Liver (tissue), 9 donors: ENCODE measurements around the gene PTTG1IP. TPM values are rescaled to one million over a fixed set of nuclear protein-coding genes. Genes with fewer than 3 reads are reported as not detected.

Source experiments
- DNase-seq: peaks from one replicate; pipeline ENCODE4 v3.0.0-alpha.2; 2017; ENCODE audit warnings: low spot score
- H3K27ac ChIP-seq, 2 donors: one replicate each; pipeline ENCODE4 v1.7.0; 2013; ENCODE audit warnings: inconsistent platforms in 2 of 2, low read length in 2 of 2, control low read depth in 1 of 2, low read depth in 1 of 2, mild to moderate bottlenecking in 1 of 2
- H3K27me3 ChIP-seq, 4 donors: one replicate each; pipeline versions ENCODE4 v1.6.1 to v1.7.0; 2013; ENCODE audit warnings: low read length in 3 of 4, inconsistent platforms in 1 of 4, mild to moderate bottlenecking in 1 of 4, moderate library complexity in 1 of 4; ENCODE audit not compliant: control insufficient read depth in 4 of 4, insufficient read depth in 4 of 4
- H3K36me3 ChIP-seq, 4 donors: one replicate each; pipeline versions ENCODE4 v1.6.1 to v1.7.0; 2013; ENCODE audit warnings: low read length in 3 of 4, mild to moderate bottlenecking in 3 of 4, low read depth in 1 of 4, moderate library complexity in 1 of 4; ENCODE audit not compliant: control insufficient read depth in 4 of 4, insufficient read depth in 3 of 4
- H3K4me1 ChIP-seq, 4 donors: one replicate each; pipeline versions ENCODE4 v1.6.1 to v1.7.0; 2013; ENCODE audit warnings: low read length in 3 of 4, mild to moderate bottlenecking in 3 of 4, moderate library complexity in 1 of 4; ENCODE audit not compliant: control insufficient read depth in 4 of 4, insufficient read depth in 4 of 4
- H3K4me3 ChIP-seq, 3 donors: one replicate each; pipeline versions ENCODE4 v1.6.1 to v1.7.0; 2013; ENCODE audit warnings: low read length in 3 of 3, control low read depth in 1 of 3, low read depth in 1 of 3, mild to moderate bottlenecking in 1 of 3
- H3K9ac ChIP-seq, 2 donors: one replicate each; pipeline ENCODE4 v1.7.0; 2013; ENCODE audit warnings: low read length in 2 of 2, mild to moderate bottlenecking in 2 of 2, moderate library complexity in 2 of 2, control low read depth in 1 of 2, low read depth in 1 of 2
- H3K9me3 ChIP-seq, 4 donors: one replicate each; pipeline versions ENCODE4 v1.6.1 to v1.7.0; 2013; ENCODE audit warnings: low read length in 3 of 4; ENCODE audit not compliant: control insufficient read depth in 4 of 4
- FOXA1 ChIP-seq: IDR thresholded peaks from 2 replicates; pipeline ENCODE4 v1.6.1; 2016; ENCODE audit warnings: antibody characterized with exemption
- FOXA2 ChIP-seq: IDR thresholded peaks from 2 replicates; pipeline ENCODE4 v1.6.1; 2016; ENCODE audit warnings: antibody characterized with exemption
- GABPA ChIP-seq, 2 donors: IDR thresholded peaks in 1 of 2; conservative IDR thresholded peaks in 1 of 2; 2 replicates each; pipeline ENCODE4 v1.6.1; 2016; ENCODE audit warnings: antibody characterized with exemption in 2 of 2, mild to moderate bottlenecking in 1 of 2, moderate library complexity in 1 of 2
- HNF4G ChIP-seq: IDR thresholded peaks from 2 replicates; pipeline ENCODE4 v1.6.1; 2016; ENCODE audit warnings: antibody characterized with exemption
- JUND ChIP-seq, 2 donors: IDR thresholded peaks; 2 replicates each; pipeline ENCODE4 v1.6.1; 2016; ENCODE audit warnings: antibody characterized with exemption in 2 of 2
- NR2F2 ChIP-seq: IDR thresholded peaks from 2 replicates; pipeline ENCODE4 v1.6.1; 2016; ENCODE audit warnings: antibody characterized with exemption
- RAD21 ChIP-seq, 2 donors: IDR thresholded peaks; 2 replicates each; pipeline ENCODE4 v1.6.1; 2016; ENCODE audit warnings: antibody characterized with exemption in 2 of 2, mild to moderate bottlenecking in 2 of 2
- RXRA ChIP-seq, 2 donors: IDR thresholded peaks; 2 replicates each; pipeline ENCODE4 v1.6.1; 2017 to 2018; ENCODE audit warnings: antibody characterized with exemption in 2 of 2, mild to moderate bottlenecking in 1 of 2
- SP1 ChIP-seq: IDR thresholded peaks from 2 replicates; pipeline ENCODE4 v1.6.1; 2018; ENCODE audit warnings: antibody characterized with exemption, mild to moderate bottlenecking
- TAF1 ChIP-seq: conservative IDR thresholded peaks from 2 replicates; pipeline ENCODE4 v1.6.1; 2016; ENCODE audit warnings: antibody characterized with exemption, mild to moderate bottlenecking
- YY1 ChIP-seq: IDR thresholded peaks from 2 replicates; pipeline ENCODE4 v1.6.1; 2016; ENCODE audit warnings: antibody characterized with exemption, mild to moderate bottlenecking
- WGBS: extraction: QIAGEN DNeasy Blood & Tissue Kit; methylation state at CpG from one replicate; pipeline ENCODE4 v1.1.7; 2013; 5-methylcytosine and 5-hydroxymethylcytosine counted together
- polyA plus RNA-seq, 2 donors: library from polyadenylated mRNA; stranded (reverse) in 1 of 2; unstranded in 1 of 2; fragments of 200-250 nt in 1 of 2; fragments of >200 nt in 1 of 2; fragmentation: Nextera tagmentation in 1 of 2; extraction: Ambion mirVana in 1 of 2; gene quantifications; one replicate each; pipeline versions ENCODE4 v1.2.1 to v1.2.3, GENCODE V29; 2013 to 2015
- total RNA-seq, 2 donors: library from RNA; depleted of rRNA; stranded (reverse); fragments of >200 nt; gene quantifications; one replicate each; pipeline ENCODE4 v1.2.3, GENCODE V29; 2014
- TF ChIP-seq, protein P1 (sequence below): IDR thresholded peaks from 2 replicates; pipeline ENCODE4 v1.6.1; 2016; ENCODE audit warnings: antibody characterized with exemption
- TF ChIP-seq, protein P2 (sequence below): IDR thresholded peaks from 2 replicates; pipeline ENCODE4 v1.6.1; 2016; ENCODE audit warnings: antibody characterized with exemption
- TF ChIP-seq, protein P3 (sequence below): IDR thresholded peaks from 2 replicates; pipeline ENCODE4 v1.6.1; 2016; ENCODE audit warnings: antibody characterized with exemption, mild to moderate bottlenecking
- TF ChIP-seq, protein P4 (sequence below): IDR thresholded peaks from 2 replicates; pipeline ENCODE4 v1.6.1; 2016; ENCODE audit warnings: antibody characterized with exemption
- donor health status: healthy.
- donor health status: healthy.
- donor health status: healthy.
- donor health status: healthy.
- donor health status: healthy.

Gene PTTG1IP
- total and polyA plus RNA-seq, 4 donors, result 62.0 to 94.0 (median 79.8) TPM

DNA sequence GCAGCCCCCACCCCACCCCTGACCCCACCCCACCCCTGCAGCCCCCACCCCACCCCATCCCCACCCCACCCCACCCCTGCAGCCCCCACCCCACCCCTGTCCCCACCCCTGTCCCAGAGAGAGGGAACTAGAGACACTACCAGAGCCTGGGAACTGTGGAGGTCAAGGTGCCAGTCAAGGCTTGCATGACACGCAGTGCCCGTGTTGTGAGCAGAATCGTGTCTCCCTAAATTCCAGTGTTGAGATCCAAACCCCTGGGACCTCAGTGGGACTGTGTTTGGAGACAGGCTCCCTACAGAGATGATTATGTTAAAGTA lies 37.2 kb downstream of the PTTG1IP start (continued):
- TF ChIP-seq FOXA2 (no peak), SP1 (no peak), GABPA (IDR thresholded peaks at IDR 0.05 in 1 of 2, conservative IDR thresholded peaks at IDR 0.05 in 1 of 2) (no peak), JUND (IDR thresholded peaks at IDR 0.05) (no peak), TAF1 (no peak), RAD21 (IDR thresholded peaks at IDR 0.05) (no peak), HNF4G (no peak), FOXA1 (no peak), RXRA (IDR thresholded peaks at IDR 0.05) (no peak)
- TF ChIP-seq, protein P1, sequence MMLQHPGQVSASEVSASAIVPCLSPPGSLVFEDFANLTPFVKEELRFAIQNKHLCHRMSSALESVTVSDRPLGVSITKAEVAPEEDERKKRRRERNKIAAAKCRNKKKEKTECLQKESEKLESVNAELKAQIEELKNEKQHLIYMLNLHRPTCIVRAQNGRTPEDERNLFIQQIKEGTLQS, result no peak

DNA sequence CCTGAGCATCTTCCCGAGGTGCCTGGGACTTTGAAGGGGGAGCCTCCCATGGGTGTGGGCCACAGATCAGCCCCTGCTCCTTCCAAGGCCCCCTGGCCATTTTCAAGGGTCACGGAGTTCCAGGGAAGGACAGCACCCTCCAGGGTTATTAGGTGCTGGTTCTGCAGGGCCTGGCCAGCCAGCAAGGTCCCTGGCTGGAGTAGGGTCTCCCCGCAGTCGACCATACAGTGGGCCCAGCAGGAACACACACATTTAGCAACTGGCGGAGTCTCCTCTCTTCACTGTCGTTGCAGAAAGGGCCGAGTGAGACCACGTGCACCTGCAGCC lies 37.9 kb downstream of the PTTG1IP start:
- TF ChIP-seq JUND (IDR thresholded peaks at IDR 0.05) (no peak), NR2F2 (no peak), TAF1 (no peak), FOXA2 (no peak), RAD21 (IDR thresholded peaks at IDR 0.05) (no peak)
- Histone ChIP-seq H3K27me3 (no peaks in the 10 kb centered on the region), H3K9ac (no peak overlapping the region), H3K4me1 (no peaks in the 10 kb centered on the region), H3K36me3 (no peaks in the 10 kb centered on the region), H3K9me3 (no peaks in the 10 kb centered on the region), H3K27ac (no peak overlapping the region), H3K4me3 (no peak overlapping the region)
- 76% methylated on average over 8 of the region's 8 CpGs for WGBS
- DNase-seq, result no peak

DNA sequence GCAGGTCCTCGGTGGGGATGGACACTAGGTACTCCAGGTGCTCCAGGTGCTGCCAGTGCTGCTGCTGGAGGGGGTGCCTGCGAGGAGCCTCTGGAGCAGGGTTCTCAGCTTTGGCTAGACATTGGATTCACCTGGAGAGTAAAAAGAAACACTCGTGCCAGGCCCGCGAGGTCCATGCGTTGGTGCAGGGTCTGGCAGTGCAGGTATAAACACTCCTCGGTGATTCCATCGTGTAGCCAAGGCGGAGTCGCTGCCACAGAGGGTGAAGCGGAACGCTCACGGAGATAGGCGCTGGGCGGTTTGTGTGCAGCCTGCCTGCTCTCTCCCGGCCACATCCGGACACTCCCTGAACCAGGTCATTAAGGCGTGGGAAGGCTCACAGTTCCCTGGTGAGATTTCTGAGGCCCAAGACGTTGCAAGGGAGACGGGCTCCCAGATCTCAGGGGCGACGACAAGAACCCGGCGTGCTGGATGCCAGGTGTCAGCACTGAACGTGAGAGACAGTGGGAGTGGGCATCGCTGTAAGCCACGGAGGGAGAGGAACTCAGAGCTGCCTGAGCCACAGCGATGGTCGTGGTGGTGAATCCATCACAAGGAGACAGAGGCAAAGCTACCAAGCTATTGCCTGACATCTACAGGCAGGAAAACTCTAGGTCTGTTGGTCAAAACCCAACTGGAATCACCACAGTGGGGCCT lies 38.4 kb downstream of the PTTG1IP start:
- Histone ChIP-seq H3K9me3 (no peaks in the 10 kb centered on the region), H3K36me3 (no peaks in the 10 kb centered on the region), H3K27me3 (no peaks in the 10 kb centered on the region), H3K4me3 (no peak overlapping the region), H3K27ac (no peak overlapping the region), H3K9ac (no peak overlapping the region), H3K4me1 (no peaks in the 10 kb centered on the region)
- TF ChIP-seq YY1 (no peak), JUND (IDR thresholded peaks at IDR 0.05) (no peak), GABPA (IDR thresholded peaks at IDR 0.05 in 1 of 2, conservative IDR thresholded peaks at IDR 0.05 in 1 of 2) (no peak), HNF4G (no peak), NR2F2 (no peak), FOXA2 (no peak)
- TF ChIP-seq, protein P2, sequence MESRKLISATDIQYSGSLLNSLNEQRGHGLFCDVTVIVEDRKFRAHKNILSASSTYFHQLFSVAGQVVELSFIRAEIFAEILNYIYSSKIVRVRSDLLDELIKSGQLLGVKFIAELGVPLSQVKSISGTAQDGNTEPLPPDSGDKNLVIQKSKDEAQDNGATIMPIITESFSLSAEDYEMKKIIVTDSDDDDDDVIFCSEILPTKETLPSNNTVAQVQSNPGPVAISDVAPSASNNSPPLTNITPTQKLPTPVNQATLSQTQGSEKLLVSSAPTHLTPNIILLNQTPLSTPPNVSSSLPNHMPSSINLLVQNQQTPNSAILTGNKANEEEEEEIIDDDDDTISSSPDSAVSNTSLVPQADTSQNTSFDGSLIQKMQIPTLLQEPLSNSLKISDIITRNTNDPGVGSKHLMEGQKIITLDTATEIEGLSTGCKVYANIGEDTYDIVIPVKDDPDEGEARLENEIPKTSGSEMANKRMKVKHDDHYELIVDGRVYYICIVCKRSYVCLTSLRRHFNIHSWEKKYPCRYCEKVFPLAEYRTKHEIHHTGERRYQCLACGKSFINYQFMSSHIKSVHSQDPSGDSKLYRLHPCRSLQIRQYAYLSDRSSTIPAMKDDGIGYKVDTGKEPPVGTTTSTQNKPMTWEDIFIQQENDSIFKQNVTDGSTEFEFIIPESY, result no peak
- TF ChIP-seq, protein P3, sequence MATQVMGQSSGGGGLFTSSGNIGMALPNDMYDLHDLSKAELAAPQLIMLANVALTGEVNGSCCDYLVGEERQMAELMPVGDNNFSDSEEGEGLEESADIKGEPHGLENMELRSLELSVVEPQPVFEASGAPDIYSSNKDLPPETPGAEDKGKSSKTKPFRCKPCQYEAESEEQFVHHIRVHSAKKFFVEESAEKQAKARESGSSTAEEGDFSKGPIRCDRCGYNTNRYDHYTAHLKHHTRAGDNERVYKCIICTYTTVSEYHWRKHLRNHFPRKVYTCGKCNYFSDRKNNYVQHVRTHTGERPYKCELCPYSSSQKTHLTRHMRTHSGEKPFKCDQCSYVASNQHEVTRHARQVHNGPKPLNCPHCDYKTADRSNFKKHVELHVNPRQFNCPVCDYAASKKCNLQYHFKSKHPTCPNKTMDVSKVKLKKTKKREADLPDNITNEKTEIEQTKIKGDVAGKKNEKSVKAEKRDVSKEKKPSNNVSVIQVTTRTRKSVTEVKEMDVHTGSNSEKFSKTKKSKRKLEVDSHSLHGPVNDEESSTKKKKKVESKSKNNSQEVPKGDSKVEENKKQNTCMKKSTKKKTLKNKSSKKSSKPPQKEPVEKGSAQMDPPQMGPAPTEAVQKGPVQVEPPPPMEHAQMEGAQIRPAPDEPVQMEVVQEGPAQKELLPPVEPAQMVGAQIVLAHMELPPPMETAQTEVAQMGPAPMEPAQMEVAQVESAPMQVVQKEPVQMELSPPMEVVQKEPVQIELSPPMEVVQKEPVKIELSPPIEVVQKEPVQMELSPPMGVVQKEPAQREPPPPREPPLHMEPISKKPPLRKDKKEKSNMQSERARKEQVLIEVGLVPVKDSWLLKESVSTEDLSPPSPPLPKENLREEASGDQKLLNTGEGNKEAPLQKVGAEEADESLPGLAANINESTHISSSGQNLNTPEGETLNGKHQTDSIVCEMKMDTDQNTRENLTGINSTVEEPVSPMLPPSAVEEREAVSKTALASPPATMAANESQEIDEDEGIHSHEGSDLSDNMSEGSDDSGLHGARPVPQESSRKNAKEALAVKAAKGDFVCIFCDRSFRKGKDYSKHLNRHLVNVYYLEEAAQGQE, result no peak
- TF ChIP-seq, protein P4, sequence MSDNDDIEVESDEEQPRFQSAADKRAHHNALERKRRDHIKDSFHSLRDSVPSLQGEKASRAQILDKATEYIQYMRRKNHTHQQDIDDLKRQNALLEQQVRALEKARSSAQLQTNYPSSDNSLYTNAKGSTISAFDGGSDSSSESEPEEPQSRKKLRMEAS, result no peak
- DNase-seq, result no peak
- WGBS, result 83% methylated on average over 29 of the region's 29 CpGs
